Uterus (tissue), 2 donors: ENCODE data around the gene OAT.

Experiments used
- POLR2A ChIP-seq, 2 donors: fragments of 450-650 bp; IDR thresholded peaks; one replicate each; pipeline ENCODE4 v1.6.1; 2016; ENCODE audit warnings: antibody characterized with exemption in 2 of 2, mild to moderate bottlenecking in 1 of 2, moderate library complexity in 1 of 2
- TF ChIP-seq, protein P1 (sequence below), 4 experiments: fragments of 200-600 bp in 2 of 4; fragments of 450-650 bp in 2 of 4; sonication (generic) in 2 of 4; IDR thresholded peaks; one replicate each; pipeline ENCODE4 v1.5.1; 2016 to 2019; ENCODE audit warnings: antibody characterized with exemption in 4 of 4, mild to moderate bottlenecking in 2 of 4, moderate library complexity in 1 of 4

DNA sequence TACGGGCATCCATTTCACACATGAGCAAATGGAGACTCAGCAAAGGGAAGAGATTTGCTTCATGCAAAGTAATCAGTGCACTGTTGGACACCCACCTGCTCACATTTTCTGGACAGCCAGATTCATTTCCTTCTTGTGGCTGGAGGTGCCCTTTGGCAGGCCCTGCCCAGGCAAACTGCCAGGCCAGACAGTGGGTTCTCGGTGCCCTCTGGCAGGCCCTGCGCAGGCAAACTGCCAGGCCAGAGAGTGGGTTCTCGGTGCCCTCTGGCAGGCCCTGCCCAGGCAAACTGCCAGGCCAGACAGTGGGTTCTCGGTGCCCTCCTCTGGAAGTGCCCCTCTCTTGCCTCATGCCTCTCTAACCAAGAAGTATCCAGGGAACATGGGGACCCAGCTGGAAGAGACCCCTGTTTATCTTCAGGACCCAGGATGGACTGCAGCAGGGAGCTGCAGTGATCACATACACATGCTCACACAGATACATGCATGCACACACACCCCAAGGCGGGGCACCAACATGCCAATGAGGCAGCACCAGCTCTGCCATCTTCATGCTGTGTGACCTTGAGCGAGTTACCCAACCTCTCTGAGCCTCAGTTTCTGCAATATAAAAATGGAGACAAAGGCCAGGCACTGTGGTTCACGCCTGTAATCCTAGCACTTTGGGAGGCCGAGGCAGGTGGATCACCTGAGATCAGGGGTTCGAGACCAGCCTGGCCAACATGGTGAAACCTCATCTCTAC is 67.1 kb downstream of the OAT start:
- TF ChIP-seq, protein P1, sequence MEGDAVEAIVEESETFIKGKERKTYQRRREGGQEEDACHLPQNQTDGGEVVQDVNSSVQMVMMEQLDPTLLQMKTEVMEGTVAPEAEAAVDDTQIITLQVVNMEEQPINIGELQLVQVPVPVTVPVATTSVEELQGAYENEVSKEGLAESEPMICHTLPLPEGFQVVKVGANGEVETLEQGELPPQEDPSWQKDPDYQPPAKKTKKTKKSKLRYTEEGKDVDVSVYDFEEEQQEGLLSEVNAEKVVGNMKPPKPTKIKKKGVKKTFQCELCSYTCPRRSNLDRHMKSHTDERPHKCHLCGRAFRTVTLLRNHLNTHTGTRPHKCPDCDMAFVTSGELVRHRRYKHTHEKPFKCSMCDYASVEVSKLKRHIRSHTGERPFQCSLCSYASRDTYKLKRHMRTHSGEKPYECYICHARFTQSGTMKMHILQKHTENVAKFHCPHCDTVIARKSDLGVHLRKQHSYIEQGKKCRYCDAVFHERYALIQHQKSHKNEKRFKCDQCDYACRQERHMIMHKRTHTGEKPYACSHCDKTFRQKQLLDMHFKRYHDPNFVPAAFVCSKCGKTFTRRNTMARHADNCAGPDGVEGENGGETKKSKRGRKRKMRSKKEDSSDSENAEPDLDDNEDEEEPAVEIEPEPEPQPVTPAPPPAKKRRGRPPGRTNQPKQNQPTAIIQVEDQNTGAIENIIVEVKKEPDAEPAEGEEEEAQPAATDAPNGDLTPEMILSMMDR (IDR thresholded peaks at IDR 0.05), result no peak
- TF ChIP-seq POLR2A (IDR thresholded peaks at IDR 0.05), result no peak
